Neural cell (in vitro differentiated cells): ENCODE results near the gene TMEM132C. TPM values are rescaled to one million over a fixed set of nuclear protein-coding genes. Genes with fewer than 3 reads are reported as not detected.

Experiments used
- H2AFZ ChIP-seq: fragments of 200-600, 300-800 bp; sonication (generic), shearing (Covaris generic); 2 replicates; pipeline ENCODE4 v1.6.0; 2014; ENCODE audit warnings: low read depth, mild to moderate bottlenecking, antibody characterized with exemption, low read length, moderate library complexity
- H3F3A ChIP-seq: fragments of 200-600 bp; shearing (Covaris generic); 2 replicates; pipeline ENCODE4 v1.6.1; 2016; ENCODE audit warnings: mild to moderate bottlenecking, moderate library complexity, mixed read lengths, antibody characterized with exemption, low read length; ENCODE audit not compliant: insufficient read depth, poor library complexity, severe bottlenecking
- H3K27ac ChIP-seq: fragments of 200-600, 300-800 bp; sonication (generic), shearing (Covaris generic); 2 replicates; pipeline ENCODE4 v1.5.1; 2014; ENCODE audit warnings: mild to moderate bottlenecking, low read length, moderate library complexity
- H3K27me3 ChIP-seq: fragments of 300-800, 200-600 bp; sonication (generic), shearing (Covaris generic); 2 replicates; pipeline ENCODE4 v1.6.0; 2014; ENCODE audit warnings: mild to moderate bottlenecking, low read depth, low read length, moderate library complexity; ENCODE audit not compliant: insufficient read depth
- H3K36me3 ChIP-seq: fragments of 300-800, 200-600 bp; sonication (generic), shearing (Covaris generic); 2 replicates; pipeline ENCODE4 v1.5.1; 2014; ENCODE audit warnings: mild to moderate bottlenecking, antibody characterized with exemption, low read length, moderate library complexity; ENCODE audit not compliant: insufficient read depth
- H3K4me2 ChIP-seq: fragments of 300-800, 200-600 bp; sonication (generic), shearing (Covaris generic); 2 replicates; pipeline ENCODE4 v1.6.0; 2014; ENCODE audit warnings: mild to moderate bottlenecking, low read length
- H3K4me3 ChIP-seq: fragments of 300-800, 200-600 bp; sonication (generic), shearing (Covaris generic); 2 replicates; pipeline ENCODE4 v1.5.1; 2014; ENCODE audit warnings: mild to moderate bottlenecking, low read length, moderate library complexity
- H3K79me2 ChIP-seq: fragments of 200-600 bp; shearing (Covaris generic); replicated peaks from 2 replicates; pipeline ENCODE4 v1.6.0; 2014; ENCODE audit warnings: mild to moderate bottlenecking, low read length, moderate library complexity; ENCODE audit not compliant: insufficient read depth
- H3K9ac ChIP-seq: fragments of 300-800, 200-600 bp; sonication (generic), shearing (Covaris generic); 2 replicates; pipeline ENCODE4 v1.6.1; 2016; ENCODE audit warnings: mild to moderate bottlenecking, low read length, mixed read lengths
- H3K9me2 ChIP-seq: fragments of 200-600 bp; shearing (Covaris generic); 2 replicates; pipeline ENCODE4 v1.6.1; 2016; ENCODE audit warnings: mild to moderate bottlenecking, low read length, mixed read lengths; ENCODE audit not compliant: insufficient read depth
- H3K9me3 ChIP-seq: fragments of 200-600, 300-800 bp; sonication (generic), shearing (Covaris generic); 2 replicates; pipeline ENCODE4 v1.6.1; 2016; ENCODE audit warnings: mild to moderate bottlenecking, mixed run types, low read length, moderate library complexity, mixed read lengths
- H4K20me1 ChIP-seq: fragments of 200-600 bp; shearing (Covaris generic); 2 replicates; pipeline ENCODE4 v1.6.1; 2016; ENCODE audit warnings: mild to moderate bottlenecking, mixed run types; ENCODE audit not compliant: insufficient read depth
- EP300 ChIP-seq: fragments of 450-650 bp; conservative IDR thresholded peaks from 2 replicates; pipeline ENCODE4 v1.6.1; 2014; ENCODE audit warnings: antibody characterized with exemption, mild to moderate bottlenecking, moderate library complexity; ENCODE audit not compliant: poor library complexity, severe bottlenecking
- EZH2 ChIP-seq: fragments of 200-600, 300-800 bp; shearing (Covaris generic), sonication (generic); IDR thresholded peaks from 2 replicates; pipeline ENCODE4 v1.6.1; 2014; ENCODE audit warnings: antibody characterized with exemption, low read length, borderline replicate concordance, mild to moderate bottlenecking; ENCODE audit not compliant: insufficient read depth, poor library complexity, severe bottlenecking
- MXI1 ChIP-seq: fragments of 450-650 bp; conservative IDR thresholded peaks from 2 replicates; pipeline ENCODE4 v1.6.1; 2014; ENCODE audit warnings: antibody characterized with exemption, mild to moderate bottlenecking; ENCODE audit not compliant: poor library complexity, severe bottlenecking
- POLR2AphosphoS5 ChIP-seq: IDR thresholded peaks from 2 replicates; pipeline ENCODE4 v1.6.1; 2012
- RAD21 ChIP-seq: fragments of 450-650 bp; conservative IDR thresholded peaks from 2 replicates; pipeline ENCODE4 v1.6.1; 2014; ENCODE audit warnings: antibody characterized with exemption, mild to moderate bottlenecking, moderate library complexity
- SMC3 ChIP-seq: fragments of 450-650 bp; conservative IDR thresholded peaks from 2 replicates; pipeline ENCODE4 v1.6.1; 2014; ENCODE audit warnings: antibody characterized with exemption, mild to moderate bottlenecking, moderate library complexity; ENCODE audit not compliant: poor library complexity
- TAF1 ChIP-seq: IDR thresholded peaks from 2 replicates; pipeline ENCODE4 v1.6.1; 2012; ENCODE audit warnings: low read depth
- polyA plus RNA-seq: library from polyadenylated mRNA; depleted of rRNA; stranded (reverse); fragments of >200 nt; gene quantifications from 2 replicates; pipeline ENCODE4 v1.2.3, GENCODE V29; 2014
- TF ChIP-seq, protein P1 (sequence below): IDR thresholded peaks from 2 replicates; pipeline ENCODE4 v1.6.1; 2012; ENCODE audit warnings: borderline replicate concordance
- TF ChIP-seq, protein P2 (sequence below): fragments of 450-650 bp; IDR thresholded peaks from 2 replicates; pipeline ENCODE4 v1.5.1; 2014; ENCODE audit warnings: antibody characterized with exemption, mild to moderate bottlenecking, moderate library complexity; ENCODE audit not compliant: poor library complexity, severe bottlenecking

Gene TMEM132C
- polyA plus RNA-seq, 1 donor from 2014 or later = 0.06 TPM

DNA sequence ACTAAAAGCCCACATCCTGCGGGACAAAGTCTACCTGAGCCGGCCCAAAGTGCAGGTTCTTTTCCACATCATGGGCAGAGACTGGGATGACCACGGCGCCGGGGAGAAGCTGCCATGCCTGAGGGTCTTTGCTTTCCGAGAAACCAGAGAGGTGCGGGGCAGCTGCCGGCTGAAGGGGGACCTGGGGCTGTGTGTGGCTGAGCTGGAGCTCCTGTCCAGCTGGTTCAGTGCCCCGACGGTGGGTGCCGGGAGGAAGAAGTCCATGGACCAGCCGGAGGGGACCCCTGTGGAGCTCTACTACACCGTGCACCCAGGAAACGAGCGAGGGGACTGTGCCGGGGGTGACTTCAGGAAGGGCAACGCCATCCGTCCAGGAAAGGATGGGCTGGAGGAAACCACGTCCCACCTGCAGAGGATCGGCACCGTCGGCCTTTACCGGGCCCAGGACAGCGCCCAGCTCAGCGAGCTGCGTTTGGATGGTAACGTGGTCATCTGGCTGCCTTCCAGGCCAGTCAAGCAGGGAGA is 148.1 kb downstream of the TMEM132C start:
- TF ChIP-seq, protein P1, sequence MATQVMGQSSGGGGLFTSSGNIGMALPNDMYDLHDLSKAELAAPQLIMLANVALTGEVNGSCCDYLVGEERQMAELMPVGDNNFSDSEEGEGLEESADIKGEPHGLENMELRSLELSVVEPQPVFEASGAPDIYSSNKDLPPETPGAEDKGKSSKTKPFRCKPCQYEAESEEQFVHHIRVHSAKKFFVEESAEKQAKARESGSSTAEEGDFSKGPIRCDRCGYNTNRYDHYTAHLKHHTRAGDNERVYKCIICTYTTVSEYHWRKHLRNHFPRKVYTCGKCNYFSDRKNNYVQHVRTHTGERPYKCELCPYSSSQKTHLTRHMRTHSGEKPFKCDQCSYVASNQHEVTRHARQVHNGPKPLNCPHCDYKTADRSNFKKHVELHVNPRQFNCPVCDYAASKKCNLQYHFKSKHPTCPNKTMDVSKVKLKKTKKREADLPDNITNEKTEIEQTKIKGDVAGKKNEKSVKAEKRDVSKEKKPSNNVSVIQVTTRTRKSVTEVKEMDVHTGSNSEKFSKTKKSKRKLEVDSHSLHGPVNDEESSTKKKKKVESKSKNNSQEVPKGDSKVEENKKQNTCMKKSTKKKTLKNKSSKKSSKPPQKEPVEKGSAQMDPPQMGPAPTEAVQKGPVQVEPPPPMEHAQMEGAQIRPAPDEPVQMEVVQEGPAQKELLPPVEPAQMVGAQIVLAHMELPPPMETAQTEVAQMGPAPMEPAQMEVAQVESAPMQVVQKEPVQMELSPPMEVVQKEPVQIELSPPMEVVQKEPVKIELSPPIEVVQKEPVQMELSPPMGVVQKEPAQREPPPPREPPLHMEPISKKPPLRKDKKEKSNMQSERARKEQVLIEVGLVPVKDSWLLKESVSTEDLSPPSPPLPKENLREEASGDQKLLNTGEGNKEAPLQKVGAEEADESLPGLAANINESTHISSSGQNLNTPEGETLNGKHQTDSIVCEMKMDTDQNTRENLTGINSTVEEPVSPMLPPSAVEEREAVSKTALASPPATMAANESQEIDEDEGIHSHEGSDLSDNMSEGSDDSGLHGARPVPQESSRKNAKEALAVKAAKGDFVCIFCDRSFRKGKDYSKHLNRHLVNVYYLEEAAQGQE = no peak
- TF ChIP-seq TAF1 (no peak), RAD21 (no peak), EP300 (no peak), EZH2 (no peak), SMC3 (no peak), MXI1 (no peak), POLR2AphosphoS5 (no peak)
- TF ChIP-seq, protein P2, sequence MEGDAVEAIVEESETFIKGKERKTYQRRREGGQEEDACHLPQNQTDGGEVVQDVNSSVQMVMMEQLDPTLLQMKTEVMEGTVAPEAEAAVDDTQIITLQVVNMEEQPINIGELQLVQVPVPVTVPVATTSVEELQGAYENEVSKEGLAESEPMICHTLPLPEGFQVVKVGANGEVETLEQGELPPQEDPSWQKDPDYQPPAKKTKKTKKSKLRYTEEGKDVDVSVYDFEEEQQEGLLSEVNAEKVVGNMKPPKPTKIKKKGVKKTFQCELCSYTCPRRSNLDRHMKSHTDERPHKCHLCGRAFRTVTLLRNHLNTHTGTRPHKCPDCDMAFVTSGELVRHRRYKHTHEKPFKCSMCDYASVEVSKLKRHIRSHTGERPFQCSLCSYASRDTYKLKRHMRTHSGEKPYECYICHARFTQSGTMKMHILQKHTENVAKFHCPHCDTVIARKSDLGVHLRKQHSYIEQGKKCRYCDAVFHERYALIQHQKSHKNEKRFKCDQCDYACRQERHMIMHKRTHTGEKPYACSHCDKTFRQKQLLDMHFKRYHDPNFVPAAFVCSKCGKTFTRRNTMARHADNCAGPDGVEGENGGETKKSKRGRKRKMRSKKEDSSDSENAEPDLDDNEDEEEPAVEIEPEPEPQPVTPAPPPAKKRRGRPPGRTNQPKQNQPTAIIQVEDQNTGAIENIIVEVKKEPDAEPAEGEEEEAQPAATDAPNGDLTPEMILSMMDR = no peak
- Histone ChIP-seq H3K36me3 (no peaks in the 10 kb centered on the region), H3K9me3 (no peaks in the 10 kb centered on the region), H4K20me1 (no peaks in the 10 kb centered on the region), H3K79me2 (no peaks in the 10 kb centered on the region), H3K9ac (no peak overlapping the region), H3K9me2 (no peaks in the 10 kb centered on the region), H3F3A (no peaks in the 10 kb centered on the region), H3K27me3 (no peaks in the 10 kb centered on the region), H3K4me3 (no peak overlapping the region), H2AFZ (no peak overlapping the region), H3K27ac (no peak overlapping the region), H3K4me2 (no peak overlapping the region)

DNA sequence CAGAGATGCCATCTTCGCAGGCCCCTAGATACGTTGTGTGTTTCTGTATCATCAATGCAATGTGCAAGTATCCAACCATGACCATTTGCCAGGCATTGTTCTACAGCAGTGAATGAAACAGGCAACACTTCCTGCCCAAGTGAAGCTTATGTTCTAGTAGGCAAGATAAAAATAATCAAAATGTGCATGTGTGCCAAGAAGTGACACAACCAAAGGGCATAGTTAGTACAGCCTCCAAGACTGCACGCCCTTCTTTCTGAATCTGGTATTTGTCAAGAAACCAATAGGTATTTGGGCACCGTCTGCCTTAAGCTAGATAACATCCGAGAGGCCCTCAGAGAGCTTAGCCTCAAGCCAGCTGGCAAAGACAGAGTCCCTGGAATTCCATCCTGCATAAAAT is 152.0 kb downstream of the TMEM132C start:
- Histone ChIP-seq H3K9me3 (no peaks in the 10 kb centered on the region), H2AFZ (no peak overlapping the region), H3K9ac (no peak overlapping the region), H3K9me2 (no peaks in the 10 kb centered on the region), H3K27me3 (no peaks in the 10 kb centered on the region), H3K79me2 (no peaks in the 10 kb centered on the region), H3K4me3 (no peak overlapping the region), H3K27ac (no peak overlapping the region), H3K4me2 (no peak overlapping the region), H3F3A (no peaks in the 10 kb centered on the region), H3K36me3 (no peaks in the 10 kb centered on the region), H4K20me1 (no peaks in the 10 kb centered on the region)
- TF ChIP-seq, protein P2 = no peak
- TF ChIP-seq EZH2 (no peak), POLR2AphosphoS5 (no peak), MXI1 (no peak)
- TF ChIP-seq, protein P1 = no peak
